Ascending aorta (tissue), 2 donors: ENCODE results near the gene DHRS7. TPM values are rescaled to one million over a fixed set of nuclear protein-coding genes. Genes with fewer than 3 reads are reported as not detected.
"Not testable (repeated sequence)": the region's sequence is repeated elsewhere in the genome, so short reads cannot be mapped to it uniquely, and the experiment has no call there.

ENCODE experiments used
- DNase-seq, 2 donors: peaks; one replicate each; pipeline ENCODE4 v3.0.0-alpha.2; 2019; ENCODE audit warnings: low spot score in 2 of 2
- H3K27ac ChIP-seq, 2 donors: fragments of 200-600 bp; sonication (generic); one replicate each; pipeline ENCODE4 v1.5.1; 2016 to 2017; ENCODE audit warnings: mild to moderate bottlenecking in 1 of 2
- H3K27me3 ChIP-seq: fragments of 200-600 bp; sonication (generic); one replicate; pipeline ENCODE4 v1.5.1; 2017
- H3K36me3 ChIP-seq, 2 donors: fragments of 200-600 bp; sonication (generic); one replicate each; pipeline ENCODE4 v1.5.1; 2016
- H3K4me1 ChIP-seq, 2 donors: fragments of 200-600 bp; sonication (generic); one replicate each; pipeline ENCODE4 v1.5.1; 2016 to 2017; ENCODE audit warnings: mild to moderate bottlenecking in 1 of 2
- H3K4me3 ChIP-seq, 2 donors: fragments of 200-600 bp; sonication (generic); one replicate each; pipeline ENCODE4 v1.5.1; 2016 to 2017; ENCODE audit warnings: mild to moderate bottlenecking in 1 of 2
- H3K9me3 ChIP-seq, 2 donors: fragments of 200-600 bp; sonication (generic); one replicate each; pipeline ENCODE4 v1.5.1; 2016
- intact Hi-C: fragments of 100-400 bp; cut with DNase I; formaldehyde crosslinking; loops from one replicate; pipeline ENCODE4 v1.15.1; 2023
- total RNA-seq: library from RNA; depleted of rRNA; stranded (reverse); fragments of >200 nt; gene quantifications from one replicate; pipeline ENCODE4 v1.1.0, GENCODE V29; 2016
- TF ChIP-seq, protein P1 (sequence below), 3 experiments: fragments of 200-600 bp in 2 of 3; fragments of 450-650 bp in 1 of 3; sonication (generic) in 2 of 3; IDR thresholded peaks; one replicate each; pipeline ENCODE4 v1.5.1; 2016 to 2019; ENCODE audit warnings: antibody characterized with exemption in 3 of 3, mild to moderate bottlenecking in 1 of 3, moderate library complexity in 1 of 3

The DHRS7 gene
- total RNA-seq, 1 donor from 2014 or later: 34.8 TPM

- DNase-seq: no peak
- H3K4me3 ChIP-seq: no peak overlapping the region
- H3K27me3 ChIP-seq: no peaks in the 10 kb centered on the region
- intact Hi-C loops: no loop called here
- H3K9me3 ChIP-seq: no peaks in the 10 kb centered on the region
- H3K27ac ChIP-seq: no peak overlapping the region
- peaks cover 0 to 7% of the 10 kb centered on the region in 2 donors for H3K36me3 ChIP-seq
- H3K4me1 ChIP-seq: peaks cover 0 to 7% of the 10 kb centered on the region in 2 donors
- TF ChIP-seq, protein P1, sequence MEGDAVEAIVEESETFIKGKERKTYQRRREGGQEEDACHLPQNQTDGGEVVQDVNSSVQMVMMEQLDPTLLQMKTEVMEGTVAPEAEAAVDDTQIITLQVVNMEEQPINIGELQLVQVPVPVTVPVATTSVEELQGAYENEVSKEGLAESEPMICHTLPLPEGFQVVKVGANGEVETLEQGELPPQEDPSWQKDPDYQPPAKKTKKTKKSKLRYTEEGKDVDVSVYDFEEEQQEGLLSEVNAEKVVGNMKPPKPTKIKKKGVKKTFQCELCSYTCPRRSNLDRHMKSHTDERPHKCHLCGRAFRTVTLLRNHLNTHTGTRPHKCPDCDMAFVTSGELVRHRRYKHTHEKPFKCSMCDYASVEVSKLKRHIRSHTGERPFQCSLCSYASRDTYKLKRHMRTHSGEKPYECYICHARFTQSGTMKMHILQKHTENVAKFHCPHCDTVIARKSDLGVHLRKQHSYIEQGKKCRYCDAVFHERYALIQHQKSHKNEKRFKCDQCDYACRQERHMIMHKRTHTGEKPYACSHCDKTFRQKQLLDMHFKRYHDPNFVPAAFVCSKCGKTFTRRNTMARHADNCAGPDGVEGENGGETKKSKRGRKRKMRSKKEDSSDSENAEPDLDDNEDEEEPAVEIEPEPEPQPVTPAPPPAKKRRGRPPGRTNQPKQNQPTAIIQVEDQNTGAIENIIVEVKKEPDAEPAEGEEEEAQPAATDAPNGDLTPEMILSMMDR (IDR thresholded peaks at IDR 0.05): no peak
Measured at GRCh38 chr14:60102389-60102788, 62.8 kb downstream of the DHRS7 start.

GRCh38 chr14:60101786-60102185, 63.4 kb downstream of the DHRS7 start:
- H3K4me3 ChIP-seq: no peak overlapping the region
- H3K36me3 ChIP-seq: peaks cover 0 to 11% of the 10 kb centered on the region in 2 donors
- H3K9me3 ChIP-seq: no peaks in the 10 kb centered on the region
- H3K4me1 ChIP-seq: peaks cover 0 to 7% of the 10 kb centered on the region in 2 donors
- no peaks in the 10 kb centered on the region for H3K27me3 ChIP-seq
- no peak for DNase-seq
- intact Hi-C loops: no loop called here
- TF ChIP-seq, protein P1 (IDR thresholded peaks at IDR 0.05): no peak
- H3K27ac ChIP-seq: no peak overlapping the region

- not testable (repeated sequence) for DNase-seq, H3K4me3 ChIP-seq, H3K9me3 ChIP-seq, H3K27me3 ChIP-seq, H3K27ac ChIP-seq, H3K4me1 ChIP-seq
- intact Hi-C loops: loop anchor here (10.0 kb wide), 1 partner anchor 1045 kb away; no protein-coding TSS in a partner anchor
- H3K36me3 ChIP-seq: peaks cover 0 to 11% of the 10 kb centered on the region in 2 donors
Measured at GRCh38 chr14:60099855-60100254, 65.3 kb downstream of the DHRS7 start.

DNA sequence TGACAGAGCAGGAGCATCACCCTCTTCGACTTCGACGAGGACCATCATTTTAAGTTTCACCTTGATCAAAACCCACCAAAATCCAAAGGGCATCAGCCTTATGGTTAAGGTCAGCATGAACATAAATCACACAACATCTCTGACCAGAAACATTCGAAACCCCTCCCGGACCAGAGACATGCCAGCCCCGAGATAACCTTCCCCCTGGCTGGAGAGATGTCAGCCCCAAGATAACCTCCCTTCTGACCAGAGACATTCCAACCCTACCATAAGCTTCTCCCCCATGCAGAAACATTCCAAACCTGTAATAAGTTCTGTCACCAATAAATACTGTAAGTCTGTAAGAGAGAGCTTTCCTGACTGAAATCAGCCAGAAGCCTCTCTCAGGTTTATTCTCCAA, 67.2 kb downstream of the DHRS7 start:
- no peak for DNase-seq
- TF ChIP-seq, protein P1 (IDR thresholded peaks at IDR 0.05): no peak
- Histone ChIP-seq H3K4me1 (peaks cover 0 to 18% of the 10 kb centered on the region in 2 donors), H3K36me3 (peaks cover 0 to 11% of the 10 kb centered on the region in 2 donors), H3K4me3 (no peak overlapping the region), H3K27me3 (no peaks in the 10 kb centered on the region), H3K27ac (no peak overlapping the region), H3K9me3 (no peaks in the 10 kb centered on the region)
- intact Hi-C loops: loop anchor here (10.0 kb wide), 1 partner anchor 1047 kb away; no protein-coding TSS in a partner anchor

DNA sequence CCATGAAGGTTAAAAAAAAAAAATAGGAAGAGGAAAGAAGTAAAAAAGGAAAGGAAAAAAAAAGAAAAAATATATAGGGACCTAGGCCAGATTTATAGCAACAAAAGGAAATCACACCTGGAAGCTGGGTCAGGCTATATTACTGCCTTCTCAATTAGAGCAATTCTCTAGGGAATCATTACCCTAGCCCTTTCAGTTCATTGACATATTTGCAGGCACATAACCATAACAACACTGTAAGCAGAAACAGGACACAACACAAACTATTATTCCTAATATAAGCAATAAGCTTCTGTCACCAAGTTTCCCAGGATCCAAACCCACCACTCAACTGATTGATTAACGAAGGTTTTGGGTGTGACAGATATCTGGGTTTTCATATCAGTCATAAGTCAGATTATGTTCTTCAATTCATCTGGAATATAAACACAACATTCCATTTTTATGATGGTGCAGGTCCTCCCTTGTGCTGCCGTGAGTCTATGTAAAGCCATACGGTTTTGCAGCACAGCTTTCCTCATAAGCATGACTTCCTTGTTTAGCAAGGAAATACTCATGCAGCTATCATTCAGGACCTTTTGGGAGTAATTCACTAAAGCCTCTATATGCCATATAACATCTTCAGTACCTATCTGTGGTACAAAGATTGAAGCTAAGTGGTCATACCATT, 69.3 kb downstream of the DHRS7 start:
- no peak overlapping the region for H3K27ac ChIP-seq
- no peak for DNase-seq
- no peaks in the 10 kb centered on the region for H3K9me3 ChIP-seq
- H3K27me3 ChIP-seq: no peaks in the 10 kb centered on the region
- intact Hi-C loops: loop anchor here (10.0 kb wide), 1 partner anchor 1049 kb away; no protein-coding TSS in a partner anchor
- H3K4me3 ChIP-seq: no peak overlapping the region
- peaks cover 0 to 11% of the 10 kb centered on the region in 2 donors for H3K4me1 ChIP-seq
- H3K36me3 ChIP-seq: peaks cover 0 to 11% of the 10 kb centered on the region in 2 donors
- TF ChIP-seq, protein P1 (IDR thresholded peaks at IDR 0.05): no peak

DNA sequence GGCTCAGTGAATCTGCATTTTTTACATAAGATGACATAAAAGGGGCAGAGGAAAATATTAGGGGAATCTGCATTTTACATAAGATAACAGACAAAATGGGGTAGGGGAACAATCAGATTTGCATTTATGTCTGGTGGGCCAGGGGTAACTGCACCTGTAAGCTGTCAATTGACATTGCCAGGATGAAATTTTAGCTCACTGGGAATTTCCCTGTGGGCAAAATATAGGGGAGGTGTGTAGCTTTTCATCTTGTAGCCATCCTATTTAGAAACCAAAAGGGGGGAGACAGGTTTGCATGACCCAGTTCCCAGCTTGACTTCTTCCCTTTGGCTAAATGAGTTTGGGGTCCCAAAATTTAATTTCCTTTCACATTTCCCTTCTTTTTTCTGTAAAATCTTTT, 70.0 kb downstream of the DHRS7 start:
- no peak overlapping the region for H3K27ac ChIP-seq

More for the DNA sequence above, 70.0 kb downstream of the DHRS7 start:
- intact Hi-C loops: loop anchor here (10.0 kb wide), 1 partner anchor 1050 kb away; no protein-coding TSS in a partner anchor
- H3K9me3 ChIP-seq: no peaks in the 10 kb centered on the region
- peaks cover 0 to 11% of the 10 kb centered on the region in 2 donors for H3K36me3 ChIP-seq
- DNase-seq: no peak
- TF ChIP-seq, protein P1 (IDR thresholded peaks at IDR 0.05): no peak
- no peak overlapping the region for H3K4me3 ChIP-seq
- peaks cover 0 to 11% of the 10 kb centered on the region in 2 donors for H3K4me1 ChIP-seq
- H3K27me3 ChIP-seq: no peaks in the 10 kb centered on the region
